ENCODE results near the gene MYBPH.

DNA sequence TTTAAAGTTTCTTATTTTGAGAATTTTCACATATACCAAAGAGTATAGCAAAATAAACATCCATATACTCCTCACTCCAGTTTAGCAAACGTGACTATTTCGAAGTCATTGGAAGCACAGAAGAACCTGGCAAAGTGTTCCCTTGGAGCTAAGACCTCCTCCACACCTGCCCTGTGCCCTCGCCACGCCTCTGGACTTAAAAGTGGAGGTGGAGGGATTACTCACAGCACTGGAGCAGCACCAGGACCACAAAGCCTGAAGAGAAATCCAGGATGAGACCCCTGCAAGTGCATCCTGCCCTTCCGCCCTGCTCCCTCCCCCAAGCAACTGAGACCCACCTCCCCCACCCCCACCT lies 10.4 kb upstream of the MYBPH start:
- TF ChIP-seq, protein P1, sequence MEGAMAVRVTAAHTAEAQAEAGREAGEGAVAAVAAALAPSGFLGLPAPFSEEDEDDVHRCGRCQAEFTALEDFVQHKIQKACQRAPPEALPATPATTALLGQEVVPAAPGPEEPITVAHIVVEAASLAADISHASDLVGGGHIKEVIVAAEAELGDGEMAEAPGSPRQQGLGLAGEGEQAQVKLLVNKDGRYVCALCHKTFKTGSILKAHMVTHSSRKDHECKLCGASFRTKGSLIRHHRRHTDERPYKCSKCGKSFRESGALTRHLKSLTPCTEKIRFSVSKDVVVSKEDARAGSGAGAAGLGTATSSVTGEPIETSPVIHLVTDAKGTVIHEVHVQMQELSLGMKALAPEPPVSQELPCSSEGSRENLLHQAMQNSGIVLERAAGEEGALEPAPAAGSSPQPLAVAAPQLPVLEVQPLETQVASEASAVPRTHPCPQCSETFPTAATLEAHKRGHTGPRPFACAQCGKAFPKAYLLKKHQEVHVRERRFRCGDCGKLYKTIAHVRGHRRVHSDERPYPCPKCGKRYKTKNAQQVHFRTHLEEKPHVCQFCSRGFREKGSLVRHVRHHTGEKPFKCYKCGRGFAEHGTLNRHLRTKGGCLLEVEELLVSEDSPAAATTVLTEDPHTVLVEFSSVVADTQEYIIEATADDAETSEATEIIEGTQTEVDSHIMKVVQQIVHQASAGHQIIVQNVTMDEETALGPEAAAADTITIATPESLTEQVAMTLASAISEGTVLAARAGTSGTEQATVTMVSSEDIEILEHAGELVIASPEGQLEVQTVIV (IDR thresholded peaks at IDR 0.05; ENCODE audit: borderline replicate concordance, partially characterized antibody), result no peak
- TF ChIP-seq TAF1 (IDR thresholded peaks at IDR 0.05; ENCODE audit: borderline replicate concordance, low read depth, low read length) (no peak), NFYB (IDR thresholded peaks at IDR 0.05; ENCODE audit: insufficient read depth, low read depth, low read length) (no peak), GABPA (IDR thresholded peaks at IDR 0.05; ENCODE audit: low read depth) (no peak)
